Subcutaneous adipose tissue (tissue), 4 donors: ENCODE data around the gene STBD1. TPM values are rescaled to one million over a fixed set of nuclear protein-coding genes. Genes with fewer than 3 reads are reported as not detected.

Experiments
- total RNA-seq, 4 donors: library from RNA; depleted of rRNA; stranded (reverse); fragments of >200 nt; gene quantifications; one replicate each; pipeline ENCODE4 v1.1.0, GENCODE V29; 2016
- TF ChIP-seq, protein P1 (sequence below): fragments of 450-650 bp; IDR thresholded peaks from one replicate; pipeline ENCODE4 v1.5.1; 2016; ENCODE audit warnings: low read depth, mild to moderate bottlenecking, control low read depth, antibody characterized with exemption, moderate library complexity

Gene STBD1
- total RNA-seq = 10 to 100 TPM; 25.8 to 62.0 (median 36.4) TPM

DNA sequence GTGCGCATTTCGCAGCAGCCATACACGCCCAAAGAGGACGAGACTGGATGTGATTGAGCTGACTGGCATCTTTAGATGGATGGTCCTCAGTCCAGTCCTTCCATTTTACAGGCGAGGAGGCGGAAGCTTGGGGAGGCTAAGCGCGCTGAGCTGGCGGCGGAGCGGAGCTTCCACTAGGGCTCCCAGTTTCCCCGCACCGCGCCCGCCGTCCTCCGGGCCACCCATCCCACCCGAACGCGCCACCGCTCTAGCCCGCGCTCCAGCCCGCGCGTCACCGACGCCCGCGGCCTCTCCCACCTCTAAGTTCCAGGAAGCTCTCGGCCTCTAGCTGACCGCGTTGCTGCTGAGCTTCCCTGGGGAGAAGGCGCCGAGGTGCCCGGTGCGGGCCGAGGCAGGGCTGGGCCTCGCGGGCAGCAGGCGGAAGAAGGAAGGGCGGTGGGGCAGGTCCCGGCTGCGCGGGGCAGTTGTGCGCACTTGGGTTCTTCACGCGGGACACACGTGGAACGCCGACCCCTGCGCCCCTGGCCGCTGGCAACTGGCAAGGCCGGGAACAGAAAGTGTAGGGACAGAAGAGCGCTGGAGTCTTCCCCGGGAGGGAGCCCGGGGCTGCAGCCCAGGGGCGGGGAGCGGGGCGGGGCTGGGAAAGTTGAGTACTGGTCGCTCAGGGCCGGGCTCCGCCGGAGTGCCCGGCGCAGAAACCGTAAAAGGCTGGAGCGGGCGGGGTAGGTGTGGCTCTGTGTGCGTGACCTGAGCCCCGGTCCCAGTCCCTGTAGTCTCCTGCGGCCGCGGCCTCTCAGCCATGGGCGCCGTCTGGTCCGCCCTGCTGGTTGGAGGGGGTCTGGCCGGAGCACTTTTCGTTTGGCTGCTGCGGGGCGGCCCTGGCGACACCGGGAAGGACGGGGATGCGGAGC lies at the start of gene STBD1:
TSS of gene STBD1 (plus strand) at position 763 of the 911 bp plus-strand sequence. CDS start at position 800, 37 bp downstream.
- TF ChIP-seq, protein P1, sequence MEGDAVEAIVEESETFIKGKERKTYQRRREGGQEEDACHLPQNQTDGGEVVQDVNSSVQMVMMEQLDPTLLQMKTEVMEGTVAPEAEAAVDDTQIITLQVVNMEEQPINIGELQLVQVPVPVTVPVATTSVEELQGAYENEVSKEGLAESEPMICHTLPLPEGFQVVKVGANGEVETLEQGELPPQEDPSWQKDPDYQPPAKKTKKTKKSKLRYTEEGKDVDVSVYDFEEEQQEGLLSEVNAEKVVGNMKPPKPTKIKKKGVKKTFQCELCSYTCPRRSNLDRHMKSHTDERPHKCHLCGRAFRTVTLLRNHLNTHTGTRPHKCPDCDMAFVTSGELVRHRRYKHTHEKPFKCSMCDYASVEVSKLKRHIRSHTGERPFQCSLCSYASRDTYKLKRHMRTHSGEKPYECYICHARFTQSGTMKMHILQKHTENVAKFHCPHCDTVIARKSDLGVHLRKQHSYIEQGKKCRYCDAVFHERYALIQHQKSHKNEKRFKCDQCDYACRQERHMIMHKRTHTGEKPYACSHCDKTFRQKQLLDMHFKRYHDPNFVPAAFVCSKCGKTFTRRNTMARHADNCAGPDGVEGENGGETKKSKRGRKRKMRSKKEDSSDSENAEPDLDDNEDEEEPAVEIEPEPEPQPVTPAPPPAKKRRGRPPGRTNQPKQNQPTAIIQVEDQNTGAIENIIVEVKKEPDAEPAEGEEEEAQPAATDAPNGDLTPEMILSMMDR = no peak

DNA sequence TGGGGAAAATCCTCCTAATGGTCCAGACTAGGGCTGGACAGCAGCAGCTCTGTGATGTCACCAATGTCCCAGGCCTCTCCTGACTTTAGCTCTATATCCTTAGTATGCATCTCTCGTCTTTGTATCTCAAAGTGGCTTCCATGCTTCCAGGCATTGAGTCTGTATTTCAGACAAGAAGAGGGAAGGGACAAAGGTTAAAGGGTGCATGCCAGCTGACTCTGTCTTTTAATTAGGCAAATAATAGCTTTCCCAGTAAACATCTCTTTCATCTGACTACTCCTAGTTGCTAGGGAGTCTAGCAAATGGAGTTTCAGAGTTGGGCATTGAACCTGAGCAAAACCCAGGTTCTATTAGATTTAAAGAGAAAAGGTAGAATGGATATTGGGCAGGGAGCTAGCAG lies 49.6 kb upstream of the STBD1 start:
- TF ChIP-seq, protein P1 = no peak

DNA sequence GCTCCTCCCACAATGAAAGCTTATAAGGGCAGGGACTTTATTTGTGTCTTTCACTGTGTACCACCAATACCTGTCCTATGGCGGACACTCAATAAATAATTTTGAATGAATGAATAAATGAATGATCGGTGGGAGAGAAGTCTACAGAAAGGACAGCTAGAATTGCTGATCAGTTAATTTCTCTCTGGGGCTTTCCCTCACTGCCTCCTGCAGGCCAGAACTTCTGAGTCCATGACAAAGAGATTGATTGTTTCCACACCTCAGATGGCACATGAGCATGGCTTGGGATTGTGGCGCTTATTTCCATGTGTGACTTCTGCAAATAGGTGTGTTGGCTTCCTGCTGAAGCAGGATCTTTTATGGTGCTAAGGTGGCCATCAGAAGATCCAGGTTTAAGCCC lies 48.7 kb upstream of the STBD1 start:
- TF ChIP-seq, protein P1 = no peak

DNA sequence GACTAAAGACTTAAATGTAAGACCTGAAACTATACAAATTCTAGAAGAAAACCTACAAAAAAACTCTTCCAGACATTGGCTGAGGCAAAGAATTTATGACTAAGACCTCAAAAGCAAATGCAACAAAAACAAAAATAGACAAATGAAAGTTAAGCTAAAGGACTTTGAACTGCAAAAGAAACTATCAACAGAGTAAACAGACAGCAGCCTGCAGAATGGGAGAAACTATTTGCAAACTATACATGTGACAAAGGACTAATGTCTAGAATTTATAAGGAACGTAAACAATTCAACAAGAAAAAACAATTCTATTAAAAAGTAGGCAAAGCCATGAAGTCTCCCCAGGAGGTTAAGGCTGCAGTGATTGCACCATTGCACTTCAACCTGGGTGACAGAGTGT lies 46.0 kb upstream of the STBD1 start:
- TF ChIP-seq, protein P1 = no peak

DNA sequence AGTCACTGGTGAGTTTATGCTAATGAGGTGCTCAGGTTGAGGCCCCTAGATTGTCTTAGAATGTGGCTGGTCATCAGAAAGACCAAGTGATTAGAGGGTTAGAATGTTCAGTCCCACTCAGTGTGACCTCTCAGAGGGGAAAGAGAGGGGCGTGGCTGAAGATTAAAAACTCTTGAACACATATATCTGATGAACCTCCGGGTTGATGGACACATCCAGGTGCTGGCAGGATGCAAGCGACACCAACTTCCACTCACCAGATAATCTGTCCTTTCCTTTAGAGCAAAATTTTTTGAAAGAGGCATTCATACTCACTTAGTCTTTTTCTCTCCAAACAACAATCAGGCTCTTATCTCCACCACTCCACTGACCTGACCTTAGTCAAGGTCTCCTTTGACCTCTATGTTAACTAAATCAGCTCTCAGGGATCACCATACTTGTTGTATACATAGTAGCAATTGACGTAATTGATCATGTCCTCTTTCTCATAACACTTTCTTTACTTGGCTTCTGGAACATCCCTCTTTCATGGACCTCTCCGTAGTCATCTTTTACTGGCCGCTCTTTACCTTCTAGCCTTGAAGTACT lies 40.8 kb upstream of the STBD1 start:
- TF ChIP-seq, protein P1 = no peak

DNA sequence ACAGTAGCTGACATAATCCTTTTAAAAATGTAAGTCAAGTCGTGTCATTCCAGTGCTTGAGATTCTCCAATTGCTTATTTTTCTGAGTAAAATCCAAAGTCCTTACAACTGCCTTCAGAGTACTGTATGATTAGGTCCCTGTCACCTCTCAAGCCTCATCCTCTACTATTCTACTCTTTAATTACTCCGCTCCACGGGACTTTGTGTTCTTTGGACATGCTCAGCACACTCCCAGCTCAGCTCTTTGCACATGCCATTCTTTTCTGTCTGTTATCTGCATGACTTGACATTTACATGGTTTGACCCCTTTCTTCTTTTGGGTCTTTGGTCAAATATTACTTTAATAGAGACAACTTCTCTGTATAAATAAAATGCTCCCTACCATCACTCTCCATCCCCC lies 39.9 kb upstream of the STBD1 start:
- TF ChIP-seq, protein P1 = no peak

DNA sequence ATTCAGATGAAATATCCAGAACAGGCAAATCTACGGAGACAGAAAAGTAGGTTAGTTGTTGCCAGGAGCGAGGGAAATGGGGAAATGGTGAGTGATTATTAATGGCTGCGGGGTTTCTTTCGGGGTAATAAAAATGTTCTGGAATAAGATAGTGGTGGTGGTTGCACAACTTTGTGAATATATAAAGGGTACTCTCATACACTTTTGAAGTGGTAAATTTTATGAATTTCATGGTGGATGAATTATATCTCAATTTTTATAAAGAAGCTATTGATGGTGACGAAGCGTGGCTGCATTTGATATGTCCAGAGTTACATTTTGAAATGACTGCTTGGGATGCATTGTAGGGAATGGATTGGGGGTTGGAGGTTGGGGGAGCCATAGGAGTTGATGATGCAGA lies 38.7 kb upstream of the STBD1 start:
- TF ChIP-seq, protein P1 = no peak
